KMS-11 (cell line): Measurements from ENCODE around the gene CFHR5.
A peak's percentile ranks its signal among the peaks of the same experiment; 100 is the strongest.

Source experiments
- H2AFZ ChIP-seq: fragments of 200-600 bp; sonication (generic); 2 replicates; pipeline ENCODE4 v1.6.1; 2016; ENCODE audit warnings: antibody characterized with exemption, mixed run types, low read depth
- H3K27ac ChIP-seq: fragments of 200-600 bp; sonication (generic); 2 replicates; pipeline ENCODE4 v1.6.1; 2016; ENCODE audit warnings: mild to moderate bottlenecking, mixed run types
- H3K27me3 ChIP-seq: fragments of 200-600 bp; sonication (generic); 2 replicates; pipeline ENCODE4 v1.6.1; 2017; ENCODE audit warnings: mild to moderate bottlenecking, low read depth, mixed run types, moderate library complexity; ENCODE audit not compliant: insufficient read depth
- H3K36me3 ChIP-seq: fragments of 200-600 bp; sonication (generic); 2 replicates; pipeline ENCODE4 v1.6.1; 2017; ENCODE audit warnings: mild to moderate bottlenecking, mixed run types; ENCODE audit not compliant: insufficient read depth
- H3K4me1 ChIP-seq: fragments of 200-600 bp; sonication (generic); 2 replicates; pipeline ENCODE4 v1.6.1; 2016; ENCODE audit warnings: mild to moderate bottlenecking, low read depth, mixed run types; ENCODE audit not compliant: poor library complexity, severe bottlenecking
- H3K4me2 ChIP-seq: fragments of 200-600 bp; sonication (generic); 2 replicates; pipeline ENCODE4 v1.7.0; 2016; ENCODE audit warnings: mild to moderate bottlenecking, mixed run types
- H3K4me3 ChIP-seq: fragments of 200-600 bp; sonication (generic); IDR thresholded peaks from 2 replicates; pipeline ENCODE4 v1.6.1; 2017; ENCODE audit warnings: low read depth, low read length, mixed read lengths; ENCODE audit not compliant: insufficient read depth
- H3K79me2 ChIP-seq: fragments of 200-600 bp; sonication (generic); 2 replicates; pipeline ENCODE4 v1.6.1; 2016; ENCODE audit warnings: low read depth, mixed run types; ENCODE audit not compliant: insufficient read depth
- H3K9ac ChIP-seq: fragments of 200-600 bp; sonication (generic); 2 replicates; pipeline ENCODE4 v1.6.1; 2016; ENCODE audit warnings: mild to moderate bottlenecking, mixed run types
- H4K20me1 ChIP-seq: fragments of 200-600 bp; sonication (generic); 2 replicates; pipeline ENCODE4 v1.6.1; 2016; ENCODE audit warnings: mild to moderate bottlenecking, mixed run types; ENCODE audit not compliant: insufficient read depth
- TF ChIP-seq, protein P1 (sequence below): fragments of 200-600 bp; sonication (generic); conservative IDR thresholded peaks from 2 replicates; pipeline ENCODE4 v1.6.1; 2017; ENCODE audit warnings: low read depth, mild to moderate bottlenecking, antibody characterized with exemption, low read length, moderate library complexity, mixed read lengths

The CFHR5 gene

DNA sequence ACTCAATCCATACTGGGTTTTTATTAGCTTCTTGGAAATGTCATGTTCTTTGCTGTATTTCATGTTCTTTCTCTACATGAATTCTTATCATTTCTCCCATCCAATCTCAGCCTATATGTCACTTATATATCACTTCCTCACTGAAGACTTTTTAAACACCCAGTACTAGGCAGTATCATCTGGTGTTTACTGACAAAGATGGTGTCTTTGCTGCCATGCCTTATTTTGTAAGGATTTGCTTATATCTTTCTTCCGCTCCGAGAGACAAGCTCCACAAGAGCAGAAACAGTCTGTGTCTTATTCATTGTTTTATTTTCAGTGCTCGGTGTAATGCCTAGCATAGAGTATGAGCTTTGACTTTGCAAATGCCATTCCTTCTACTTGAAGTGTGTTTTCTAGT, 59.5 kb downstream of the CFHR5 start:
- no peak overlapping the region for H3K4me3 ChIP-seq

DNA sequence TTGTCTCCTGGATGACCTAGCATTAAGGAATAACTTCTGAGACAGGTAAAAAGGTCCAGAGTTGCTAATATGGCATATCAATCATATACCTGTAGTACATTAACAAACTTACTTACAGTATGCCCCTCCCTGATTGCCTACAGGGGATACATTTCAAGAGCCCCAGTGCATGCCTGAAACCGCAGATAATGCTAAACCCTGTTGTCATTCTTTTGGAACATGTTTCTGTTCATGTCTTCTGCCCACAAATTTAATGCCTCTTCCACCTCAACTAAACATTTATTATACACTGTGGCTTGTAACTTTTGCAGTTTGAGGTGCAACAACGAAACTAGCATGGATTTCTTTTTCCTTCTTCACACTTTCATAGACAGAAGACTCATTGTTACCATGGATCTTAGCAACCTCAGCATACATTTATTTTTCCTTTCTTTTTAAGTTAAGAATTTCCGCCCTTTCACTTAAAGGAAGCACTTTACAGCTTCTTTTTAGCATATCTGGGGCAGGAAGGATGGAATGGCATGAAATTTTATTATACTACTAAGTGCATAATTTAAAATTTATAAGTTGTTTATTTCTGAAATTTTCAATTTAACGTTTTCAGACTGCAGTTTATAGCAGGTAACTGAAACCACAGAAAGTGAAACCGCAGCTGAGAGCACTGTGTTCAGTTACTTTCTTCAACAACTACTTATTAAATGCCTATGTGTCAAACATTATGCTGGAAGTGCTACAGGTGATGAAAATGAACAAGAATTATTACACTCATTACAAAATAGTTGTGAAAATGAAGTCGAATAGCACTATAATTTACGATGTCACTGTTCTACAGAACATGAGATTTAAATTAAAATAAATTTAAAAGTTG, 64.4 kb downstream of the CFHR5 start:
- no peaks in the 10 kb centered on the region for H3K27me3 ChIP-seq
- H3K36me3 ChIP-seq = no peaks in the 10 kb centered on the region
- no peak overlapping the region for H3K27ac ChIP-seq
- no peaks in the 10 kb centered on the region for H3K79me2 ChIP-seq
- no peak overlapping the region for H2AFZ ChIP-seq
- peaks cover 17% of the 10 kb centered on the region for H3K4me1 ChIP-seq
- no peak overlapping the region for H3K4me3 ChIP-seq
- no peaks in the 10 kb centered on the region for H4K20me1 ChIP-seq
- H3K4me2 ChIP-seq = peak overlapping the region; percentile 30
- TF ChIP-seq, protein P1, sequence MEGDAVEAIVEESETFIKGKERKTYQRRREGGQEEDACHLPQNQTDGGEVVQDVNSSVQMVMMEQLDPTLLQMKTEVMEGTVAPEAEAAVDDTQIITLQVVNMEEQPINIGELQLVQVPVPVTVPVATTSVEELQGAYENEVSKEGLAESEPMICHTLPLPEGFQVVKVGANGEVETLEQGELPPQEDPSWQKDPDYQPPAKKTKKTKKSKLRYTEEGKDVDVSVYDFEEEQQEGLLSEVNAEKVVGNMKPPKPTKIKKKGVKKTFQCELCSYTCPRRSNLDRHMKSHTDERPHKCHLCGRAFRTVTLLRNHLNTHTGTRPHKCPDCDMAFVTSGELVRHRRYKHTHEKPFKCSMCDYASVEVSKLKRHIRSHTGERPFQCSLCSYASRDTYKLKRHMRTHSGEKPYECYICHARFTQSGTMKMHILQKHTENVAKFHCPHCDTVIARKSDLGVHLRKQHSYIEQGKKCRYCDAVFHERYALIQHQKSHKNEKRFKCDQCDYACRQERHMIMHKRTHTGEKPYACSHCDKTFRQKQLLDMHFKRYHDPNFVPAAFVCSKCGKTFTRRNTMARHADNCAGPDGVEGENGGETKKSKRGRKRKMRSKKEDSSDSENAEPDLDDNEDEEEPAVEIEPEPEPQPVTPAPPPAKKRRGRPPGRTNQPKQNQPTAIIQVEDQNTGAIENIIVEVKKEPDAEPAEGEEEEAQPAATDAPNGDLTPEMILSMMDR = no peak
- no peak overlapping the region for H3K9ac ChIP-seq

More for the DNA sequence above, 59.5 kb downstream of the CFHR5 start:
- H3K27ac ChIP-seq = no peak overlapping the region
- H2AFZ ChIP-seq = no peak overlapping the region
- TF ChIP-seq, protein P1 = no peak
- H3K4me2 ChIP-seq = no peak overlapping the region
- peaks cover 12% of the 10 kb centered on the region for H3K4me1 ChIP-seq
- no peaks in the 10 kb centered on the region for H3K27me3 ChIP-seq
- no peaks in the 10 kb centered on the region for H3K79me2 ChIP-seq
- H4K20me1 ChIP-seq = no peaks in the 10 kb centered on the region
- H3K36me3 ChIP-seq = no peaks in the 10 kb centered on the region
- H3K9ac ChIP-seq = no peak overlapping the region

DNA sequence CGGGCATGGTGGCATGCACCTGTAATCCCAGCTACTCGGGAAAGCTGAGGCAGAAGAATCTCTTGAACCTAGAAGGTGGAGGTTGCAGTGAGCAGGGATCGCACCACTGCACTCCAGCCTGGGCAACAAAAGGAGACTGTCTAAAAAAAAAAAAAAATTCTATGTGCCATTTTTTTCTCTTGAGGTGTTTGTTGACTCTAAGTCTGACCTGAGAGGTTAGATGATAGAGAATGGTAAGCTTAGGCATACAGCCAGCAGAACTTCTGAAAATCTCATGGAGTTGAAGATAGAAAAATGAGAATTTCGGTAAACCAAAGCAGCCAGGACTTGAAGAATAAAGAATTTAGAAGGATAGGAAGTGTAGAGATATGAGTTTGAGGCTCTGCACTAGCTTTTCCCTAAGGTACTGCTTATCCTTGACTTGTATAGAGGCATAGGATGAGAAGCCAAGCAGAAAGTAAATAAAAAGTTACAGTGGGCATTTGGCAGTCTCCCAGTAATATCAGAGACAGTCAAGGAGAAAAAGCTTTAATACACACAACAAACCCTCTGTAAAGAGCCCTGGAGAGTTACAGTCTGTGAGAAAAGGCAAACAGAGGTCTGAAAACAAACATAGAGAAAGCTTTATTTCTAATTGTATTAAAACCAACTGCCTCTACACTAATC, 65.5 kb downstream of the CFHR5 start:
- no peak overlapping the region for H3K9ac ChIP-seq
- no peaks in the 10 kb centered on the region for H3K27me3 ChIP-seq
- H3K4me1 ChIP-seq = peaks cover 17% of the 10 kb centered on the region
- no peak overlapping the region for H3K4me2 ChIP-seq
- no peak overlapping the region for H2AFZ ChIP-seq
- no peaks in the 10 kb centered on the region for H4K20me1 ChIP-seq
- H3K27ac ChIP-seq = no peak overlapping the region
- H3K36me3 ChIP-seq = no peaks in the 10 kb centered on the region
- H3K79me2 ChIP-seq = no peaks in the 10 kb centered on the region
- TF ChIP-seq, protein P1 = no peak
- H3K4me3 ChIP-seq = no peak overlapping the region

- no peak overlapping the region for H3K4me2 ChIP-seq
- no peaks in the 10 kb centered on the region for H3K36me3 ChIP-seq
- TF ChIP-seq, protein P1 = no peak
- H3K79me2 ChIP-seq = no peaks in the 10 kb centered on the region
- no peaks in the 10 kb centered on the region for H3K27me3 ChIP-seq
- H3K9ac ChIP-seq = no peak overlapping the region
- no peak overlapping the region for H3K27ac ChIP-seq
- no peaks in the 10 kb centered on the region for H4K20me1 ChIP-seq
- no peaks in the 10 kb centered on the region for H3K4me1 ChIP-seq
- H3K4me3 ChIP-seq = no peak overlapping the region
- H2AFZ ChIP-seq = no peak overlapping the region
Measured at GRCh38 chr1:197049100-197049499, 71.7 kb downstream of the CFHR5 start.
